ENCODE results near the gene TRIM71.

DNA sequence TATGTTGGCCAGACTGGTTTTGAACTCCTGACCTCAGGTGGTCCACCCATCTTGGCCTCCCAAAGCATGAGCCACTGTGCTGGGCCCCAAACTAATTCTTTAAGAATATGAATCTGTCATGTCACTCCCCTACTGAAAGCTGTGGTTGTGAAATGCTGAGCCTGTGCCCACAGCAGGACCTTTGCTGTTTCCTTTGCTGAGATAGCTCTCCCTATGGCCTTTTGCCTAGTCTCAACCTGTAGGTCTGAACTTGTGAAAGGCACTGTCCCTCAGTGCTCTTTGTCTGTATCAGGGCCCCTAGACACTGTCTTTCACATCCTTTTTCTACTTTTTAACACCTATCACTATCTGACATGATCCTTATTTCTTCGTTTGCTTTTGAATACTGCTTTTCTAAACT is 70.9 kb downstream of the TRIM71 start:
- TF ChIP-seq FOXM1 (CRISPR knock-in tag; IDR thresholded peaks at IDR 0.05): no peak
- no peak for TF ChIP-seq NBN (conservative IDR thresholded peaks at IDR 0.05)
- TF ChIP-seq RAD51 (IDR thresholded peaks at IDR 0.05; ENCODE audit: borderline replicate concordance): no peak
- no peak for TF ChIP-seq SALL1 (CRISPR knock-in tag; IDR thresholded peaks at IDR 0.05)
- no peak for TF ChIP-seq SIN3A (IDR thresholded peaks at IDR 0.05; ENCODE audit: borderline replicate concordance, low read depth, low read length)
- TF ChIP-seq REST (IDR thresholded peaks at IDR 0.05; ENCODE audit: borderline replicate concordance in 1 of 2, low read depth in 1 of 2, low read length in 2 of 2): no peak
- TF ChIP-seq, protein P1, sequence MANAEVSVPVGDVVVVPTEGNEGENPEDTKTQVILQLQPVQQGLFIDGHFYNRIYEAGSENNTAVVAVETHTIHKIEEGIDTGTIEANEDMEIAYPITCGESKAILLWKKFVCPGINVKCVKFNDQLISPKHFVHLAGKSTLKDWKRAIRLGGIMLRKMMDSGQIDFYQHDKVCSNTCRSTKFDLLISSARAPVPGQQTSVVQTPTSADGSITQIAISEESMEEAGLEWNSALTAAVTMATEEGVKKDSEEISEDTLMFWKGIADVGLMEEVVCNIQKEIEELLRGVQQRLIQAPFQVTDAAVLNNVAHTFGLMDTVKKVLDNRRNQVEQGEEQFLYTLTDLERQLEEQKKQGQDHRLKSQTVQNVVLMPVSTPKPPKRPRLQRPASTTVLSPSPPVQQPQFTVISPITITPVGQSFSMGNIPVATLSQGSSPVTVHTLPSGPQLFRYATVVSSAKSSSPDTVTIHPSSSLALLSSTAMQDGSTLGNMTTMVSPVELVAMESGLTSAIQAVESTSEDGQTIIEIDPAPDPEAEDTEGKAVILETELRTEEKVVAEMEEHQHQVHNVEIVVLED (CRISPR knock-in tag; IDR thresholded peaks at IDR 0.05; ENCODE audit: borderline replicate concordance): no peak
- TF ChIP-seq, protein P2, sequence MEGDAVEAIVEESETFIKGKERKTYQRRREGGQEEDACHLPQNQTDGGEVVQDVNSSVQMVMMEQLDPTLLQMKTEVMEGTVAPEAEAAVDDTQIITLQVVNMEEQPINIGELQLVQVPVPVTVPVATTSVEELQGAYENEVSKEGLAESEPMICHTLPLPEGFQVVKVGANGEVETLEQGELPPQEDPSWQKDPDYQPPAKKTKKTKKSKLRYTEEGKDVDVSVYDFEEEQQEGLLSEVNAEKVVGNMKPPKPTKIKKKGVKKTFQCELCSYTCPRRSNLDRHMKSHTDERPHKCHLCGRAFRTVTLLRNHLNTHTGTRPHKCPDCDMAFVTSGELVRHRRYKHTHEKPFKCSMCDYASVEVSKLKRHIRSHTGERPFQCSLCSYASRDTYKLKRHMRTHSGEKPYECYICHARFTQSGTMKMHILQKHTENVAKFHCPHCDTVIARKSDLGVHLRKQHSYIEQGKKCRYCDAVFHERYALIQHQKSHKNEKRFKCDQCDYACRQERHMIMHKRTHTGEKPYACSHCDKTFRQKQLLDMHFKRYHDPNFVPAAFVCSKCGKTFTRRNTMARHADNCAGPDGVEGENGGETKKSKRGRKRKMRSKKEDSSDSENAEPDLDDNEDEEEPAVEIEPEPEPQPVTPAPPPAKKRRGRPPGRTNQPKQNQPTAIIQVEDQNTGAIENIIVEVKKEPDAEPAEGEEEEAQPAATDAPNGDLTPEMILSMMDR (CRISPR knock-in tag; IDR thresholded peaks at IDR 0.05): no peak
- no peak for TF ChIP-seq TBP (CRISPR knock-in tag; IDR thresholded peaks at IDR 0.05)
- TF ChIP-seq BRF2 (CRISPR knock-in tag; IDR thresholded peaks at IDR 0.05): no peak
- TF ChIP-seq UBTF (CRISPR knock-in tag; IDR thresholded peaks at IDR 0.05): no peak
- TF ChIP-seq, protein P3, sequence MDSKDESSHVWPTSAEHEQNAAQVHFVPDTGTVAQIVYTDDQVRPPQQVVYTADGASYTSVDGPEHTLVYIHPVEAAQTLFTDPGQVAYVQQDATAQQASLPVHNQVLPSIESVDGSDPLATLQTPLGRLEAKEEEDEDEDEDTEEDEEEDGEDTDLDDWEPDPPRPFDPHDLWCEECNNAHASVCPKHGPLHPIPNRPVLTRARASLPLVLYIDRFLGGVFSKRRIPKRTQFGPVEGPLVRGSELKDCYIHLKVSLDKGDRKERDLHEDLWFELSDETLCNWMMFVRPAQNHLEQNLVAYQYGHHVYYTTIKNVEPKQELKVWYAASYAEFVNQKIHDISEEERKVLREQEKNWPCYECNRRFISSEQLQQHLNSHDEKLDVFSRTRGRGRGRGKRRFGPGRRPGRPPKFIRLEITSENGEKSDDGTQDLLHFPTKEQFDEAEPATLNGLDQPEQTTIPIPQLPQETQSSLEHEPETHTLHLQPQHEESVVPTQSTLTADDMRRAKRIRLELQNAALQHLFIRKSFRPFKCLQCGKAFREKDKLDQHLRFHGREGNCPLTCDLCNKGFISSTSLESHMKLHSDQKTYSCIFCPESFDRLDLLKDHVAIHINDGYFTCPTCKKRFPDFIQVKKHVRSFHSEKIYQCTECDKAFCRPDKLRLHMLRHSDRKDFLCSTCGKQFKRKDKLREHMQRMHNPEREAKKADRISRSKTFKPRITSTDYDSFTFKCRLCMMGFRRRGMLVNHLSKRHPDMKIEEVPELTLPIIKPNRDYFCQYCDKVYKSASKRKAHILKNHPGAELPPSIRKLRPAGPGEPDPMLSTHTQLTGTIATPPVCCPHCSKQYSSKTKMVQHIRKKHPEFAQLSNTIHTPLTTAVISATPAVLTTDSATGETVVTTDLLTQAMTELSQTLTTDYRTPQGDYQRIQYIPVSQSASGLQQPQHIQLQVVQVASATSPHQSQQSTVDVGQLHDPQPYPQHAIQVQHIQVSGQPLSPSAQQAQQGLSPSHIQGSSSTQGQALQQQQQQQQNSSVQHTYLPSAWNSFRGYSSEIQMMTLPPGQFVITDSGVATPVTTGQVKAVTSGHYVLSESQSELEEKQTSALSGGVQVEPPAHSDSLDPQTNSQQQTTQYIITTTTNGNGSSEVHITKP (CRISPR knock-in tag; IDR thresholded peaks at IDR 0.05; ENCODE audit: low read depth): no peak
- no peak for TF ChIP-seq MAX (IDR thresholded peaks at IDR 0.05)
- TF ChIP-seq, protein P4, sequence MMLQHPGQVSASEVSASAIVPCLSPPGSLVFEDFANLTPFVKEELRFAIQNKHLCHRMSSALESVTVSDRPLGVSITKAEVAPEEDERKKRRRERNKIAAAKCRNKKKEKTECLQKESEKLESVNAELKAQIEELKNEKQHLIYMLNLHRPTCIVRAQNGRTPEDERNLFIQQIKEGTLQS (CRISPR knock-in tag; IDR thresholded peaks at IDR 0.05): no peak

Data from HepG2 (cell line).